Activated CD4-positive, alpha-beta T cell treated with anti-CD3 and anti-CD28 coated beads, Interleukin-2, amount 50 U/mL, for 4 hours (primary cell): ENCODE measurements around the gene ST7.

Experiments used
- DNase-seq, 2 experiments: peaks; one replicate each; pipeline ENCODE4 v3.0.0-alpha.2; 2020

Gene ST7

DNA sequence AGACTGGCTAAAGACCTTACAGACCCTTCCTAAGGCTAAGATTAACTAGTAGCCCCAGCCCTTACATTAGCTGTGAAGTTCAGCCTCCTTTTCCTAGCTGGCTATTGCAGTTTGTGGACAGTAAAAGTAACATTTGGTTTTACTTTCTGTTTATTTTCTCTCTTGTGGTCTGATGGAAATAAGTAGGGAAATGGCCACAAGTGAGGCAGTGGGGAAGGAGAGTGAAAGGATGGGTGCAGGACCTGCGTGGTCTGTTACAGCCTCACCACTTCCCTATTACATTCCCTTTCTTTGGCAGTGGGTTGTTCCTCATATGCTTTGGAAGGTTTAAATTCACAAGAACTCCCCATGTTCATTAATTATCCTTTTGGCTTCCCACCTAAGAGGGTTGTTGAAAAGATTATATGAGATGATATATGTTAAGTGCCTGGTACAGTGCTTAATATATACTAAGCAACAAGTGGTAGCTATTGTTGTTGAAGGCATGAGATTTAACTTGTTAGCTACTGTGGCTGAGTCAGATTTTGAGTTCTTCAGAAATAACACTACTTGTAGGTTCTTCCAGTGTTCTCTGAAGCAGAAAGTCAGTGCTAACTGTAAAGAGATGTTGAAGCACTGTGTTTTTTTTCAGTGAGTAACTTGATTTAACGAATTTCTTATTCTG is 181.7 kb downstream of the ST7 start:
- no peak for DNase-seq

DNA sequence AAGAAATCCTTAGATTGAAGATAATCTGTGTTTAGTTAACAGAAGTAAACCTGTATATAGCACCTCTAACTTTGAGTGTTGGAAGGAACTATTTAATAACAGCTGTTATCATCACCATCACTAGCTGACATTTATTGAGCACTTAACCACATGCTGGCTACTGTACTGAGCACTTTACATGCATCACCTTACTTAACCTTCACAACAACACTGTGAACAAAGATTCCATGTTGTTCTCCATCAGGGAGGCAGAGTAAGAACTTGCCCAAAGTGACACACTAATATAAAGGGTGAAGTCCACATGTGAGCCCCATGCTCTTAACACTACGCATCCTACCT is 182.2 kb downstream of the ST7 start:
- DNase-seq: no peak

DNA sequence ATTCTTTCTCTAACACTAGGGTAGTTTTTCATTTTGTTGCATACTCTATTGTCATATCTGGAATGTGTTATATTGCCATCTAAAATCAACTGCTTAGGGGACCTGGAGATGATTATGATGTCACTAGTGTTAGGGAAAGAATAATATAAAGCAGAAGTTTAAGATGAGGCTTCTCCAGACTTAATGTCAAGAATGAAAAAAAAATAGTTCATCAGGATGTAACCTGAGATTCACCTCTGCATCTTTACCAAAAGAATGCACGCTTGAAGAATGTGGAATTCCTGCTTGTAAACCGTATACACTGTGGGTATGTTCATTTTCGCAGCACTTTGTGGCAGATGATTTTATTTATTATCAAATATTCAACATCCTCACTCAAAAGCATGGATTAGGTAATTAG is 184.6 kb downstream of the ST7 start:
- no peak for DNase-seq

DNA sequence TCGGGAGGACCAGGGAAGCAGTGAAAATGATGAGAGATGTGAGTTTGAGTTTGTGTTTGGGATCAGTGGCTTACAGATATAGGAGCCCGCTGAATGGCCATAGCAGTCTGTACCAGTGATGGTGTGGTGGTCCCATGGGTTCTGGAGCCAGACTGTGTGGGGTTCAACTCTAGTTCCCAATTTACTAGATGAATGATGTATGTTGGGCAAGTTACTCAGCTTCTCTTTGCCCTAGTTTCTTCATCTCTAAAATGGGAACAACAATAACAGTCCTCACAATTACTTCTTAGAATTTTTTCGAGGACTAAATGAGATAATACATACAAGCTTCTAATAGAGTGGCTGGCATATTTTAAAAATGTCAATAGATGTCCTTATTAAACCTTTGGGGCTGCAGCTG is 185.2 kb downstream of the ST7 start:
- DNase-seq: no peak

DNA sequence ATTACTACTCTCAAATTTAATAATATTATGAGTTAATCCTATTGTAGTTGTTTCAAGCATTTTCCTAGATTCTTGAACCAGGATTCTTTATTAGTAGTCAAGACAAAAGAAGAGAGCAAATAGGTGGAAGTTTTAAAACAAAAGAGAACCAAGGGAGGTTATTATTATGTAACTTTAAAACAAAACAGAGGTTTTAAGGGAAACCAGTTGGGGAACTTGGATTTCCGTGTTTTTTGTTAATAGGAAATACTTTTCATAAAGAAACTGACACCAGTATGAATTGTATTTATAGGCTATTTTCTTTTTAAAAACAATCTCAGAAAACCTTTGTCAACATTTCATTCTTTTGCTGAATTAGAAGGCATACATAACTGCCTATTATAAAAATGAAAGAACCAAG is 185.7 kb downstream of the ST7 start:
- DNase-seq: no peak

DNA sequence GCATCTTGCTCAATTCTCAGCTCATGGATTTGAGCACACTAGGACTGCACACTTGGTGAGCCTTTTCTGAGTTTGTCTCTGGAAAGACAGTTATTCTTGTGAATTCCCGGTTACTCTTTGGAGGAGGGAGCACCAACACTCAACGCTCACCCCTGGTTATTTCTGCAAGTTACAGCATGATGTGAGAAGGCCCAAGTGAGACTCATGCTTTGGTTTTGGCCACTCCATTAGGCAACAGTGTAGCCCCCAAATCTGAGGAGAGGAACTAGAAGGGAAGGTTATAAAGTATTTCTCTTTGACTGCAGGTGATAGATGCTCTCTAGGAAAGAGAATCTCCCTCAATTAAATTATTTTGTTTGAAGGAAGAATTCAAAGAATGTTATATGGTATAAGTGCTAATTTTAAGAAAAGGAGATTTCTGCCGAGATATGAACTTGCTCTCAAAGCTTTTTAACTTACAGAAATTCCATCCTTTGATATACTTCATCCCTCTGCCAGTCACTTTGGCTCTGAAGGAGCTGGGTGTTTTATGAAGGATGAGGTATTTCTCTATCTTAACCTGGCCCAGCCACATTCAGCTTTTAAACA is 186.2 kb downstream of the ST7 start:
- no peak for DNase-seq

DNA sequence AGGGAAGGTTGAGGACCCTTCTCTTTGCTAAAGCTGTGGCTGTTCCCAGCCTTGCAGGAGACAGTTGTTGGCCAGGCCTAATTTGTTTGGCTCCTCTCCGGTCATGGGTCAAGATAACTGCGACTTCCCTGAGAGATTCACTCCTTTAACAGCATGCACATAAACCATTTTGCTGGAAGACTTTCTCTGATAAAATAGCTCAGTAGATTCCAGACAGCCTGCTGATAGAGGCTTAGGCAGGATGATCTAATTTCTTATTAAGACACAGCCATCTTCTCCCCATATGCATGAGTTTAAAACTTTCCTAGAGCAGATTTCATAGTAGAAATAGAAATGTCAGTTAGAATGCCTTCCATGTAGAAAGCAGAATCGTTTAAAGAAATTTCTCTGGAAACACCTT is 187.6 kb downstream of the ST7 start:
- no peak for DNase-seq

DNA sequence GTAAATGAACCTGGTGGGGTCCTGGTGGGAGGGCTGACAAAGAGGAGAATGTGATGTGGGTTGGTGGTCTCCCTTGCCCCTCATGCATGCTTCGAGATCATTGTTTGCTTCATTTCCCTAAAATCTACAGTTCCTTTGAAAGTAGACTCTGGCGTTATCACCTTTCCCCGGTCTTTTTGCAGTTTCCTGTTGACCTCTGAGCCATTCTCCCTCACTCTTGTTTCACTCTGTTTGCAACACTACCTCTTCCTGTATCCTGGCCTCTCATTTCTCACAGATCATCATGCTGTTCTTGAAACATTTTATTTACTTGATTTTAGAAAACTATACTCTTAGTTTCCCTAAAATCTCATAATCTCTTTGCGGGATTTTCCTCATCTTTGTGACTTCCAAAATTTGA is 189.8 kb downstream of the ST7 start:
- DNase-seq: no peak

DNA sequence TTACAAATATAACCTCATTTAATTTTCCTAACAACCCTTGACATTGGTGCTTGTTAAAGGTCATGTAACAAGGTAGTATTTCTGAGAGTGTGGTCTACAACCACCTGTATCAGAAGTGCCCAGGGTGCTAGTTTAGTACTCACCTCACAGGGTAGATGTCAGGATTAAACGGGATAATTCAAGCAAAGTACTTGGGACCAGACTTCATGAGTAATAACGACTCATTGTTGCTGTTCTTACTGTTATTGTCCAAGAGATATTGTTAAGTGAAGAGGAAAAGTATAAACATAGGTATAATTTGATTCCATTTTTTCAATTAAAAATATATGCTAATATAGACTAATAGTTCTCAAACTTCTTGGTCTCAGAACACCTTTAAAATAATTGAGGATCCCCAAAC is 190.3 kb downstream of the ST7 start:
- no peak for DNase-seq

DNA sequence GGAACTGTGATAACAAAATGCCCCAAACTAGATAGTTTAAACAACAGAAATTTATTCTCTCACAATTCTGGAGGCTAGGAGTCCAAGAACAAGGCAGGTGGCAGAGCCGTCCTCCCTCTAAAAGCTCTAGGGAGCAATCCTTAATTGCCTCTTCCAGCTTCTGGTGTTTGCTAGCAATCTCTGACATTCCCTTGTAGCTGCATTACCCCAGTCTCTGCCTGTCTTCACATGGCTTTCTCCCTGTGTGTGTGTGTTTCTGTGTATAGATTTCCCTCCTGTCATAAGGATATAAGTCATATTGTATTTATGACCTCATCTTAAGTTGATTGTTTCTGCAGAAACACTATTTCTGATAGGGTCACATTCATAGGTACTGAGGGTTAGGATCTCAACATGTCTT is 192.0 kb downstream of the ST7 start:
- DNase-seq: no peak

DNA sequence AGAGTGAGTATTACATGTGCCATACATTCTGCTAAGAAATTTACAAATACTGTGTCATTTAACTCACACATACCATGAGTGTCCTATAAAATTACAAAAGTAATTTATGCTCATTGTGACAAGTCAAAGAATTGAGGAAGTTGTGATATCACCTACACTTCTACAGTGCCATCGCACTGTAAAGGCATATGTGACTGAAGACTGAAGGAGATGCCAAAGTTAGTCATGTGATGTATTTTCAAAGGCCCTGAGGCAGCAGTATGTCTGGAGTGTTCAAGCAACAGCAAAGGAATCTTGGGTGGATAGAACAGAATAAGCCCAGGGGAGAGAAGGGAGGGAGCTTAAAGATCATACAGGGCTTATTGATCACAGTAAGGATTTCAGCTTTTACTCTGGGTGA is 192.8 kb downstream of the ST7 start:
- DNase-seq: no peak

DNA sequence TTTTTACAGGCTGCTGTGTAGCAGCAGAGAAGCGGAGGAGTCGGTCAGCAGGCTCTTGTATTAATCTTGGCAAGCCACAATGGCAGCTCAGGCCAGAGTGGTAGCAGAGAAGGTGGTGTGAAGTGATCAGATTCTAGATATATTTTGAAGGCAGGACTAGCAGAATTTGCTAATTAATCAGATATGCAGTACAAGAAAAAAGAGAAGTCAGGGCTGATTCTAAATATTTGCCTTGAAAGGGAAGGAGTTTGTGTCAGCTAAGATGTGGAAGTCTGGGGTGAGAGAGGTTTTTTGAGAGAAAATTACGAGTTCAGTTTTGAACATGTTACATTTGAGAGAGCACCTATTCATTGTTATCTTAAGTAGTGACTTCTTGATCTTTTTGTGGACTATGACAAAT is 193.2 kb downstream of the ST7 start:
- no peak for DNase-seq

DNA sequence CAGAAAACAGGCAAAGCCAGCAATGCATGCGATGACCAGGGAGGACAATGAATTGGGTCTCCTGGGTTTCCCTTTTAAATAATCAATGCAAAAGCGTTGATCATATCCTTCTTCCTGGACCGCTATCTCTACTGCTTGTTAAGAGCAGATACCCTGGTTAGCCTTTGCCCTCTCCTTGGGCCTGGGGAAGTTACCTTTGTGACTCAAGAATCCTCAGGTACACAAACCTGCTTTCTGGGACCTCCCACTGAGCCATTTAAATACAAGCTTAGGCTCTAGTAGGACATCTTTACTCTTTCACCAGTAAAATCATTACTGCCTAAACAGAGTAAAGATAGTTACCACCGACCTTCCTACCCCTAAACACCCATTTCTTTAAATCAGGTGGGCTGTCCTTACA is 195.7 kb downstream of the ST7 start:
- no peak for DNase-seq

DNA sequence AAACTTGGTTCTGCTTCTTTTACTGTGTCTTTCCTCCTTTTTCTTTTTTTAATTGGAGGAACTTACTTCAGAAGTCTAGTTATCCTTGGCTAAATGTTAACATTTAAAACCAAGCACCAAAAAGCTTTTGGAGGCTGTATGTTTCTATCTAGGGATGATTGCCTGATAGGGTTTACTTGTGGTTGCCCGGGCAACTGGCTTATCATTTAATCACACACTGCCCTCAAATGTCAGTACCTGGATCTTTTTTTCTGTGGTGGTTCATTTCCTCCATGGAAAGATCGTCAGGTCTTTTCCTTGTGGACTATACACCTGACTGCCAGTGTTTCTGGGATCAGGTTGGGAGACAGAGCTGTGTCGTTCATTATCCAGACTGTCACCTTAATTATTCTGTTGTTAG is 196.4 kb downstream of the ST7 start:
- no peak for DNase-seq

DNA sequence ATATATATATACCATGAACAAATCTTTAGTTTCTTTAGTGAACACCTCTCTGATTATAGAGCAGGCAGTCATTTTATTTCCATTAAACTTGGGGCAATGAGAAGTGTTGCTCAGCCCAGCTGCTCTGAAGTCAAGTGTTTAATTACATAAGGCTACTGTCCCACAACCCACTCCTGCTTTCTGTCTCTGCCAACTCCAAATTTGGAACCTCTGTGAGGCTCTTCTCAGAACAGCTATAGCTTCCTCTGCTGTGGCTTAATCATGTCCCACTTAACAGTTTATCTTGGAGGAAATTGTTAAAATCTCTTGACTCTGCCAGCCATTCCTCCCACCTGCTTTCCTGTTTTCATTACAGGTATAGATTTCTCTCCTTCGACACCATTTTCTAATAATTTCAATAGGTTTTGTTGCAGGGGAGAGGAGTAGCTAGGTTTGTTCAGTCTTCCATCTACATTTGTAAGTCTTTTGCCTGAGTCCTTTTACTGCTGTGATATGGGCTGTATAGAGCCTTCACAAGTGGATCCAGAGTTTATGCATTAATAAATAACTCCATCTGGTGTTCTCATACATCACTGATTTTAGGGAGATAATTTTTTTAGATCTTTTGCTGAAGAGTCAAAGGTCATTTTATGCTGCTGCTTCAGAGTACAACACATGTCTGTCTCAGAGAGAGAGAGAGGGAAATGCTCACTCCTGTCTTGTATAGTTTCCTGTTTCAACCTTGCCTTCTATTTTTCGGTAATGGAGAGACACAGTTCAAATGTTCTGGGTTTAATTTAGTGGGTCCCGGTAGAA is 199.1 kb downstream of the ST7 start:
- no peak for DNase-seq

DNA sequence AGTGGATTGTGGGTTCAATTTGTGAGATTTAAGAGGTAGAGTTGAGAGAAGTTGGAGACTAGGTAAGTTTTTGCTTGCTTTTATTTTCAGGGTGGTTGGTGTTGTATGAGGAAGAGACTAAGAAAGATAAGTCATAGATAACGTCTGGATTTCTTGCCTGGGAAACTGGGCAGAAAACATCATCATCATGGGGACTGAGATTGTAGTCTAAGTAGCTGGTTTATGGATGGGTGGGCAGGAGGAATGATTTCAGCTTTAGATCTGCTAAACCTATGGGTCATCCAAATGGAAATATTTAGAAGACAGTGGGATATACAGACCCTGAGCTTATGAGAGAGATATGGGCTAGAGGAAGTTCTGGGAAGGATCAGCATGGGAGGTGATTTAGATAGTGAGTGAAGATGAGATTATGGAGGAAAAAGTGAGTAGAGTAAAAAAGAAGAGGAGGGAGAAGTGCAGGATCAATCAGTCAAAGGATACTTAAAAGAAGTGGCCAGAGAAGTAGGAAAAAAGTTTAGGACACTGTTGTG is 199.8 kb downstream of the ST7 start:
- DNase-seq: no peak

DNA sequence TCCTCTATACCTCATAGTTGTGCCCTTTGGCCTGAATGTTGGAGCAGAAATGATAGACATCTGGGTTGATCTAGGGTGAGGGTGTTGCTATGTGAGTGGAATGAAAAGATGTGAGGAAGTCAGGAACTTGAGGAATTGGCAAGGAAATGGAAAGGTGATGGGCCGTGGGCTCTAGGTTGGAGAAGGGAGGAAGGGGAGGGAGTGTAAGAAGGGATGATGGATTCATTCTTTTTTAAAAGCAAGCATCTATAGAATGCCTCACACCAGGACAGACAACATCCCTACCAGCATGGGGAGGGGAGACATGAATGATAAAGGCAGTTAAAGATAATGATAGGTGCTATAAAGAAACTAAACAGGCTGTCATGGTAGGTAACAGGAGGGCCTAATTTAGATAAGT is 201.4 kb downstream of the ST7 start:
- no peak for DNase-seq

DNA sequence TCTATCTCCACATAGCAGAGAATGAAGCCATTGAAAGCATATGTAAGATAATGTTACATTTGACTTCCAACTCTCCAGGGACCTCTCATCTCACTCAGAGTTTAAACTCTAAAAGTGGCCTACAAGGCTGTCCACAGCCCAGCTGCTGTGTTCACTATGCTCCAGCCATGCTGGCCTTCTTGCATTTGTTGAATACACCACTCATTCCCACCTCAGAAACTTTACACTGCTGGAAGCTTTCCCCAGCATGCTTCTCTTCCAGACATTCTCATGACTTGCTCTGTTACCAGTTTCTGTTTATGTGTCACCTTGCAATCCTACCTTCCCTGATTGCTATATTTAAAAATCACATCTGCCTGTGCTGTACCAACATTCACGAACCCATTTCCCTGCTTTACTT is 202.4 kb downstream of the ST7 start:
- no peak for DNase-seq

DNA sequence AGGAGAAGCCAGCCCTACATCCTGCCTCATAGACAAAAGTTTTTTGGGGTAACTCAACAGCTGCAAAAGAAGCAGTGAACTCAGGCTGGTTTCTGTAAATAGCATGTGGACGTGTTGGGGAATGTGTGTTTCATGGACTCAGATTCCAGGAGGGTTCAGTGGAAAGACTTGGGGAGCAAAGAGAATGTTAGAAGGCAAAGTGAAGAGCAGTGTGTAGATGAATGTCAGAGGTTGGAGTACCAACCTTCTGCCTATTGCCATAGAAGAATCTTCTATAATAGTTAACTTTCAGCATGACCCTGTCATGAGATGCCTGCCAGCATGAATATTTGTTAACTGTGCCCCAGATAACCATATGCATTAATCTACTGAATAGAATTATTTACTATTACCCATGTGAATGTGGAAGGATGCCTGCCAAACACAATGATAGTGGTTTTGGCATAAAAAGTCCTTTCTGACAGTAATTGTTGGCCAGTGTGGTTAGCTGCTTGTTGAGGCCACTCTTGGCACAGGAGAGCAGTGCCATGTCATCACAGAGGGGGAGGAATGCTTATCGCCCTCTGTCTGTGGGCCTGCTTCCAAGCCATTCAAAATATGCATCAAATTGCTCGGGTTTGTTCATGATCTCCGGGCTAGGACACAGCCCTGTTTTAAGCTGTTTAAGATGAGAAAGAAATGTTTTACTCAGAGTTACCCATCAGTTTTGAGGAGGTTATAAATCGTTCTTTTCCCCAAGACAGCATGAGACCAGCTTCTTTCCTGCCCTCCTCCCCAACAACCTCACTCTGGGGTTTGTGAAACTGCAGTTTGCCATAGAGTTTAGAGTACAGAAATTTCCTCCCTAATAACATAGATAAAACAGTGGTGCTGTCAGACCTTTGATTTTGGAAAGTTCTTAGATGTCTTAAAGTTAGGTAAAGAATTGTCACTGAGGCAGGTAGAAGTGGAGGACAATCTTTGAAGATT is 204.2 kb downstream of the ST7 start:
- no peak for DNase-seq

DNA sequence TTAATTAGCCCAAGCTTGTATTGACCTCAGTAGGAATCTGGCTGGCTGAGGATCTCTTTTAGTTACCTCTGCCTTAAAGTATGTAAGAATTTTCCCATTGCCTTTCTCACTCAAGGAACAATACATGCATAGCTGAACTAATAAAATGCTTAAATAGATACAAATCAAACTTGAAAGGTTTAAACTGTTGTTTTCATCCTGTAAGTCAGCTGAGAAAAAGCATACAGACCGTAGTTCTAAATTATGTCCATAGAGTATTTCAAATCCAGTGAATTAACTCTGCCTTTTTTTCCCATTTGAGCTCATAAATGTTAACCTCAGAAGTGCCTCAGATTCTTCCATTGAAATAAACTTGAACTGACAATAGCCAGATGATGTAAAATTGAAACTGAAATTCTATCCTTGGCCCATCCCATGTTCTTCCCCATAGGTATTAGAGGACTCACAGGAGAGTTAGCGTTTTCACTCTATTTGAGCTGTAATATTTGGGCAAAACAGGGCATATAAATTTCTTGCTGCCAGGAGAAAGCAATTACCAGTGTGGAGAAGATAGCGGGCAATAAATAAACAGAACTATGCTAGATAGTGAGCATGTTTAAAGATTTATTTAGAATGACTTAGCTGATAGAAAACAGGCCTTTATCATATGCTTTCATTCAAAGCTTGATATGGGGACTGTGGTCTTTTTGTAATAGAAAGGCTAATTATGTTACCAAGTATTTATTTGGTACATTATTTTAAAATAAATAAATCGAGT is 205.8 kb downstream of the ST7 start:
- DNase-seq: no peak

DNA sequence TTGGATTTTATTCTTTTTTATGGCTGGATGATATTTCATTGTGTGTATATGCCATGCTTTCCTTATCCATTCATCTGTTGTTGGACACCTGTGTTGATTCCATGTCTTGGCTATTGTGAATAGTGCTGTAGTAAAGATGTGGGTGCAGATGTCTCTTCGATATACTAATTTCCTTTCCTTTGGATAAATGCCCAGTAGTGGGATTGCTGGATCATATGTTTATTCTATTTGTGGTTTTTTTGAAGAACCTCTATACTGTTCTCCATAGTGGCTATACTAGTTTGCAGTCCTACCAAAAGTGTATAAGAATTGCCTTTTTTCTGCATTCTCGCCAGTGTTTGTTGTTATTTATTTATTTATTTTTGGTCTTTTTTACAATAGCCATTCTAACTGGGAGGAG is 209.8 kb downstream of the ST7 start:
- no peak for DNase-seq

DNA sequence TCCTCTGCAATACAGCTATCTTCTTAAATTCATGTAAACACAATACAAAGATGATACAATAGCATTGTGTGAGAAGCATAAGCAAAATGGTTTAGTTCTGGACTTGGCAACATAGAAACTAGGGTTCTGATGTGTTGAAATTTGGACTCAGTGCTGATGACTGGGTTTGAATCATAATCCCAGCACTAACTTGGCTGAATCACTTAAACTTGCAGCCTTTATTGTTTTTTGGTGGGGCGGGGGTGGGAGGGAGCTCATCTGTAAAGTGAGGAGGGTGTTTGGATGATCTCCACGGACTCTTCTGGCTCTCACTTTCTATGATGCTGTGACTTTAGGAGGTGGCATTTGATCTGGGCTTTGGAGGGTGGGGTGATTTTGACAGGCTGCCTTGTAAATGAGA is 211.3 kb downstream of the ST7 start:
- DNase-seq: no peak
